ENCODE results near the gene DNAJC17. TPM values are rescaled to one million over a fixed set of nuclear protein-coding genes. Genes with fewer than 3 reads are reported as not detected.

The DNAJC17 gene
- total RNA-seq, 2 experiments from 2014 or later: 24.2 to 39.9 TPM

- H3K36me3 ChIP-seq (ENCODE audit: insufficient read depth, low read length): peaks cover 97% of the 10 kb centered on the region
Observed at GRCh38 chr15:40739854-40740253, 67.4 kb downstream of the DNAJC17 start.

GRCh38 chr15:40739047-40739446 is 68.2 kb downstream of the DNAJC17 start:
- Histone ChIP-seq H3K4me1 (ENCODE audit: insufficient read depth, low read length, poor library complexity, severe bottlenecking) (no peaks in the 10 kb centered on the region), H3K36me3 (ENCODE audit: insufficient read depth, low read length) (peaks cover 98% of the 10 kb centered on the region), H3K4me2 (ENCODE audit: low read length) (no peak overlapping the region), H3K27ac (ENCODE audit: low read depth, low read length, poor library complexity, severe bottlenecking) (no peak overlapping the region), H3K79me2 (ENCODE audit: insufficient read depth, low read depth, low read length) (no peaks in the 10 kb centered on the region), H3K9me3 (ENCODE audit: low read length) (no peaks in the 10 kb centered on the region), H3K4me3 (ENCODE audit: low read depth, low read length, poor library complexity, severe bottlenecking) (no peak overlapping the region), H3K9me2 (ENCODE audit: insufficient read depth, low read length) (no peaks in the 10 kb centered on the region), H2AFZ (ENCODE audit: low read length) (no peak overlapping the region), H4K20me1 (ENCODE audit: insufficient read depth, low read length) (peaks cover 6% of the 10 kb centered on the region; the same call in 1 of the 2 replicates)
- BruUV-seq (replicated peaks): no TSS peak
- intact Hi-C loops (cut with micrococcal nuclease; ENCODE audit: unreplicated experiment): no loop called here
- POLR2A ChIA-PET: interaction anchor here (0.9 to 1.2 kb wide), 5 partner anchors 10 to 67 kb away, joined by 3 to 7 read pairs (median 4); no protein-coding TSS in a partner anchor
- DNase-seq (ENCODE audit: low spot score): no peak
- TF ChIP-seq EZH2phosphoT487 (IDR thresholded peaks at IDR 0.05; ENCODE audit: borderline replicate concordance, low read depth, low read length): no peak
- TF ChIP-seq CTCF (conservative IDR thresholded peaks at IDR 0.05; ENCODE audit: low read length): no peak
- CTCF ChIA-PET (ENCODE audit: unreplicated experiment): interaction anchor here (1.2 kb wide), 1 partner anchor 43 kb away, joined by 3 read pairs; no protein-coding TSS in a partner anchor

More at GRCh38 chr15:40739854-40740253, 67.4 kb downstream of the DNAJC17 start:
- H3K27ac ChIP-seq (ENCODE audit: low read depth, low read length, poor library complexity, severe bottlenecking): no peak overlapping the region
- H4K20me1 ChIP-seq (ENCODE audit: insufficient read depth, low read length): peaks cover 6% of the 10 kb centered on the region; the same call in 1 of the 2 replicates
- ChIA-PET POLR2A (interaction anchor here (0.9 to 1.2 kb wide), 3 partner anchors 14 to 68 kb away, joined by 3 to 4 read pairs (median 4); no protein-coding TSS in a partner anchor), CTCF (ENCODE audit: unreplicated experiment) (no interaction called here)
- no peak overlapping the region for H3K4me3 ChIP-seq (ENCODE audit: low read depth, low read length, poor library complexity, severe bottlenecking)
- no peaks in the 10 kb centered on the region for H3K9me3 ChIP-seq (ENCODE audit: low read length)
- no peaks in the 10 kb centered on the region for H3K4me1 ChIP-seq (ENCODE audit: insufficient read depth, low read length, poor library complexity, severe bottlenecking)
- no peak overlapping the region for H3K4me2 ChIP-seq (ENCODE audit: low read length)
- no peak overlapping the region for H2AFZ ChIP-seq (ENCODE audit: low read length)
- TF ChIP-seq EZH2phosphoT487 (IDR thresholded peaks at IDR 0.05; ENCODE audit: borderline replicate concordance, low read depth, low read length) (no peak), CTCF (conservative IDR thresholded peaks at IDR 0.05; ENCODE audit: low read length) (no peak)
- H3K79me2 ChIP-seq (ENCODE audit: insufficient read depth, low read depth, low read length): no peaks in the 10 kb centered on the region
- DNase-seq (ENCODE audit: low spot score): no peak
- no TSS peak for BruUV-seq (replicated peaks)
- intact Hi-C loops (cut with micrococcal nuclease; ENCODE audit: unreplicated experiment): loop anchor here (5.0 kb wide), 1 partner anchor 63 kb away; no protein-coding TSS in a partner anchor
- no peaks in the 10 kb centered on the region for H3K9me2 ChIP-seq (ENCODE audit: insufficient read depth, low read length)

GRCh38 chr15:40737048-40737447 is 70.2 kb downstream of the DNAJC17 start:
- no peak overlapping the region for H3K4me3 ChIP-seq (ENCODE audit: low read depth, low read length, poor library complexity, severe bottlenecking)
- ChIA-PET CTCF (ENCODE audit: unreplicated experiment) (no interaction called here), POLR2A (interaction anchor here (0.7 kb wide), 2 partner anchors 134 to 273 kb away, joined by 3 read pairs; no protein-coding TSS in a partner anchor)
- H3K79me2 ChIP-seq (ENCODE audit: insufficient read depth, low read depth, low read length): no peaks in the 10 kb centered on the region
- no peaks in the 10 kb centered on the region for H3K9me3 ChIP-seq (ENCODE audit: low read length)
- no peaks in the 10 kb centered on the region for H3K4me1 ChIP-seq (ENCODE audit: insufficient read depth, low read length, poor library complexity, severe bottlenecking)
- no peaks in the 10 kb centered on the region for H4K20me1 ChIP-seq (ENCODE audit: insufficient read depth, low read length)
- BruUV-seq (replicated peaks): no TSS peak
- no peak for DNase-seq (ENCODE audit: low spot score)
- TF ChIP-seq CTCF (conservative IDR thresholded peaks at IDR 0.05; ENCODE audit: low read length): no peak
- TF ChIP-seq EZH2phosphoT487 (IDR thresholded peaks at IDR 0.05; ENCODE audit: borderline replicate concordance, low read depth, low read length): no peak
- H3K36me3 ChIP-seq (ENCODE audit: insufficient read depth, low read length): peaks cover 100% of the 10 kb centered on the region
- H3K9me2 ChIP-seq (ENCODE audit: insufficient read depth, low read length): no peaks in the 10 kb centered on the region
- no peak overlapping the region for H3K27ac ChIP-seq (ENCODE audit: low read depth, low read length, poor library complexity, severe bottlenecking)
- intact Hi-C loops (cut with micrococcal nuclease; ENCODE audit: unreplicated experiment): no loop called here
- no peak overlapping the region for H3K4me2 ChIP-seq (ENCODE audit: low read length)
- no peak overlapping the region for H2AFZ ChIP-seq (ENCODE audit: low read length)

All from OCI-LY7 (cell line).